Muscle layer of duodenum (tissue), 2 donors: ENCODE data around the gene TM6SF1.
"Not testable (repeated sequence)": the region's sequence is repeated elsewhere in the genome, so short reads cannot be mapped to it uniquely, and the experiment has no call there.

Source experiments
- H3K27ac ChIP-seq: one replicate; pipeline ENCODE4 v1.7.0; 2013; ENCODE audit warnings: mild to moderate bottlenecking, low read length
- H3K27me3 ChIP-seq: one replicate; pipeline ENCODE4 v1.7.0; 2013; ENCODE audit warnings: low read depth, mild to moderate bottlenecking, control low read depth, low read length
- H3K36me3 ChIP-seq, 2 donors: one replicate each; pipeline ENCODE4 v1.7.0; 2013; ENCODE audit warnings: low read length in 2 of 2, control low read depth in 1 of 2, mild to moderate bottlenecking in 1 of 2; ENCODE audit not compliant: insufficient read depth in 2 of 2, control insufficient read depth in 1 of 2
- H3K4me1 ChIP-seq, 2 donors: one replicate each; pipeline ENCODE4 v1.7.0; 2013; ENCODE audit warnings: low read length in 2 of 2, mild to moderate bottlenecking in 2 of 2, control low read depth in 1 of 2, moderate library complexity in 1 of 2; ENCODE audit not compliant: insufficient read depth in 2 of 2, control insufficient read depth in 1 of 2
- H3K4me3 ChIP-seq, 2 donors: one replicate each; pipeline ENCODE4 v1.7.0; 2013; ENCODE audit warnings: low read length in 2 of 2, low read depth in 1 of 2, mild to moderate bottlenecking in 1 of 2
- H3K9me3 ChIP-seq, 2 donors: one replicate each; pipeline ENCODE4 v1.7.0; 2013; ENCODE audit warnings: low read length in 2 of 2, control low read depth in 1 of 2, mild to moderate bottlenecking in 1 of 2; ENCODE audit not compliant: control insufficient read depth in 1 of 2
- donor health status: healthy.

TM6SF1 gene

DNA sequence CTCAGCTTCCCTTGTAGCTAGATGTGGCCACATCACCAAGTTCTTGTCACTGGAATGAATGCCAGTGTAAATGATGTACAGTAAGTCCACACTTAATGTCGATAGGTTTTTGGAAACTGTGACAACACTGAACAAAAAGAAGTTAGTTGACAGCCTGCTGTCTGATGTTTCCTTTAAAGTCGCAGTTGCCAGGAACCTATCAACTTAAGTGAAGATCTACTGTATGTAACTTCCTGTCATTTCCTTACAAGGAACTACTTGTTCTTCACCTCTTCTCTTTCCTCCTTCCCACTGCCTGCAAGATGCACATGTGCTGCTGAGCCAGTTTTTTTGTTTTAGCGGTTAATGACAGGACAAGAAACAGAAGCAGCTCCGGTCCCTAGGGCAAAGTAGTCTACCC is 55.6 kb downstream of the TM6SF1 start:
- Histone ChIP-seq H3K9me3 (peaks cover 0 to 23% of the 10 kb centered on the region in 2 donors), H3K36me3 (peaks cover 0 to 5% of the 10 kb centered on the region in 2 donors), H3K27ac (no peak overlapping the region), H3K4me1 (no peaks in the 10 kb centered on the region), H3K4me3 (no peak overlapping the region), H3K27me3 (no peaks in the 10 kb centered on the region)

DNA sequence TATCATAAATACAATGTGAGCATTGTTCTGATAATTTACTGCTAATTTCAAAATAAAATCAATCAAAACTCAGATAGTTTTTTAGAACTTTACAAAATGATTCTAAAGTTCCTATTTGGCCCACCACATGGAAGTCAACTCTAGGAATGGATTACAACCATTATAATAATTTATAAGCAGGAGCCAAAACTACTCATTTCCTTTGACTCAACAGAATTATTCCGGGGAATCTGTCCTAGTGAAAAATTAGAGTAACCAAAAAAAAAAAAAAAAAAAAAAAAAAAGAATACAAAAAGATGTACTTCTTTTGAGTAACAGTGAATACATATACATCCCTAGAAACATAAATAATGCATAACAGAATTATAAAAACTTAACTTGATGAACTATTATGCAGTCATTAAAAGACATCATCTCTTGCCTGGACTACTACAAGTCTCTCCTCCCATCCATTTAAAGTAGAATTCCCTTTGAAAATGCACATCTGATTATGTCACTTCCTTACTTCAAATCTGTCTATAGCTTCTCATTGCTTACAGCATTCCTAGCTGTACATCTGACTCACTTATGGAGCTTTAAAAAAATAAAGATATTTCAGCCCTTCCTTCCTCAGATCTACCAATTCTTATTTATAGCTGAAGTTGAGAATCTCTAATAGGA is 56.8 kb downstream of the TM6SF1 start:
- no peaks in the 10 kb centered on the region for H3K27me3 ChIP-seq

DNA sequence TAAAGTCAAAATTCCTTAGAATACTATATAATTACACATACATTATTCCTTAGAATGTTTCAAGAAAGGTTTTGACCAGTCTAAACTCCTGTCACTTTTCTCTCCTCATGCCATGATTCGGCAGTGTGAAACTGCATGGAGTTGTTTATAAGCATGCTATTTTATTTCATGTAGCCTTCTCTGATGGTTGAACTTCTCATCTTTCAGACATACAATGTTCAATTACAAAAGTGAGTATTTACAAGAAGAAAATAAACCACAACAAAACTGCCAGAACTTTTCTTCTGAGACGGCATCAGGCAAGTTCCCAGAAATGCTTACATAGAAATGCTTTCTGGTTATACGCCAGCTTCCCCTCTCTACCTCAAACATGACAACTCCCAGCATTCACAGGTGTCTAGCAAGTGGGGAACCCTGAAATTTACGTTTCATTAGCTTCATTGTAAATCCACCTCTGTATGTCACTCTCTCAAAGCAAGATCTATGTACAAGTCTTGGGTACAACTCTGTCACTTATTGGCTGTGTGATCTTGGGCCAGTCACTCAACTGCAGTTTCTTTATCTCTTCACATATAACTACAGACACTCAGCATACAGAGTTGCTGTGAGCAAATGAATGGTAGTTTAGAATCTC is 57.4 kb downstream of the TM6SF1 start:
- Histone ChIP-seq H3K27me3 (no peaks in the 10 kb centered on the region), H3K27ac (no peak overlapping the region), H3K9me3 (peaks cover 0 to 23% of the 10 kb centered on the region in 2 donors), H3K4me1 (no peaks in the 10 kb centered on the region), H3K36me3 (peaks cover 0 to 5% of the 10 kb centered on the region in 2 donors), H3K4me3 (no peak overlapping the region)

More for the DNA sequence above, 56.8 kb downstream of the TM6SF1 start:
- Histone ChIP-seq H3K4me3 (no peak overlapping the region), H3K36me3 (peaks cover 0 to 5% of the 10 kb centered on the region in 2 donors), H3K4me1 (no peaks in the 10 kb centered on the region), H3K9me3 (peaks cover 0 to 23% of the 10 kb centered on the region in 2 donors), H3K27ac (no peak overlapping the region)

DNA sequence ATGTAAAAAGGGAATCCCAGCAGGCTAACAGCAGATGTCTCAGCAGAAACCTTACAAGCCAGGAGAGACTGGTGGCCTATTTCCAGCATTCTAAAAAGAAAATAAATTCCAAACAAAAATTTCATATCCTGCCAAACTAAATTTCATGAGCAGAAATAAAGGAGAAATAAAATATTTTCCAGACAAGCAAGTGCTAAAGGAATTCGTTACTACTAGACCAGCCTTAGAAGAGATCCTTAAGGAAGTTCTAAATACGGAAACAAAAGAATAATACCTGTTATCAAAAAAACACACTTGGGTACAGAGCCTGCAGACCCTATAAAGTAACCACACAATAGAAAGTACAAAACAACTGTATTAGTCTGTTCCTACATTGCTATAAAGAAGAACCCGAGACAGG is 58.8 kb downstream of the TM6SF1 start:
- Histone ChIP-seq H3K4me1 (no peaks in the 10 kb centered on the region), H3K36me3 (peaks cover 0 to 5% of the 10 kb centered on the region in 2 donors), H3K27ac (no peak overlapping the region), H3K27me3 (no peaks in the 10 kb centered on the region), H3K9me3 (peaks cover 0 to 23% of the 10 kb centered on the region in 2 donors), H3K4me3 (no peak overlapping the region)

DNA sequence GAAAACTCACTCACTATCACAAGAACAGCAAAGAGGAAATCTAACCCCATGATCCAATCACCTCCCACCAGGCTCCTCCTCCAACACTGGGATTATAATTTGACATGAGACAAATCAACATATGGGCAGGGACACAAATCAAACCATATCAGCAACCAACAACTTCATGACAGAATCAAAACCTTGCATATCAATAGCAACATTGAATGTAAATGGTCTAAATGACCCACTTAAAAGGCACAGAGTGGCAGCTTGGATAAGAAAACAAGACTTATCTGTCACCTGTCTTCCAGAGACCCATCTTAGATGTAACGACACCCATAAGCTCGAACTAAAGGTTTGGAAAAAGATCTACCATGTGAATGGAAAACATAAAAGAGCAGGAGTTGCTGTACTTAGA is 59.4 kb downstream of the TM6SF1 start:
- Histone ChIP-seq H3K9me3 (peaks cover 0 to 23% of the 10 kb centered on the region in 2 donors), H3K36me3 (peaks cover 0 to 5% of the 10 kb centered on the region in 2 donors), H3K27ac (no peak overlapping the region), H3K27me3 (no peaks in the 10 kb centered on the region), H3K4me1 (no peaks in the 10 kb centered on the region), H3K4me3 (no peak overlapping the region)

DNA sequence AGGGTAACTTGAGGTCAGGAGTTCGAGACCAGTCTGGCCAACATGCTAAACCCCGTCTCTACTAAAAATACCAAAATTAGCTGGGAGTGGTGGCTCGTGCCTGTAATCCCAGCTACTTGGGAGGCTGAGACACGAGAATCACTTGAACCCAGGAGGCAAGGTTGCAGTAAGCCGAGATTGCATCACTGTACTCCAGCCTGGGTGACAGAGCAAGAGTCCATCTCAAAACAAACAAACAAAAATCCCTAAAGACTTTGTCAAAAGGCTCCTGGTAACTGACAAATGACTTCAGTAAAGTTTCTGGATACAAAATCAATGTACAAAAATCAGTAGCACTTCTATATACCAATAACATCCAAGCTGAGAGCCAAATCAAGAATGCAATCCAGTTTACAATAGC is 62.1 kb downstream of the TM6SF1 start:
- H3K27me3 ChIP-seq, H3K4me1 ChIP-seq, H3K36me3 ChIP-seq, H3K27ac ChIP-seq, H3K4me3 ChIP-seq: not testable (repeated sequence)
- peaks cover 0 to 23% of the 10 kb centered on the region in 2 donors for H3K9me3 ChIP-seq

DNA sequence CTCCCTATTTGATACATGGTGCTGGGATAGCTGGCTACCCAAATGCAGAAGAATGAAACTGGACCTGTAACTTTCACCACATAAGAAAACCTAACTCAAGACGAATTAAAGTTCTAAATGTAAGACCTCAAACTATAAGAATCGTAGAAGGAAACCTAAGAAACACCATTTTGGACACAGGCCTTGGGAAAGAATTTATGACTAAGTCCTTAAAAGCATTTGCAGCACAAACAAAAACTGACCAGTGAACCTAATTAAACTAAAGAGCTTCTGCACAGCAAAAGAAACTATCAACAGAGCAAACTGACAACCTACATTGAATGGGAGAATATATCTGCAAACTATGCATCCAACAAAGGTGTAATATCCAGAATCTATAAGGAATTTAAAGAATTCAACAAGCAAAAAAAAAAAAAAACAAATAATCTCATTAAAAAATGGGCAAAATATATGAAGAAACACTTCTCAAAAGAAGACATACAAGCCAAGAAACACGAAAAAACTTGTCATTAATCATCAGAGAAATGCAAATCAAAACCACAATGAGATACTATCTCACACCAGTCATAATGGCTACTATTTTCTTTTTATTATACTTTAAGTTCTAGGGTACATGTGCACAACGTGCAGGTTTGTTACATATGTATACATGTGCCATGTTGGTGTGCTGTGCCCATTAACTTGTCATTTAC is 63.2 kb downstream of the TM6SF1 start:
- Histone ChIP-seq H3K27me3 (no peaks in the 10 kb centered on the region), H3K4me1 (no peaks in the 10 kb centered on the region), H3K27ac (no peak overlapping the region), H3K9me3 (peaks cover 0 to 19% of the 10 kb centered on the region in 2 donors), H3K4me3 (no peak overlapping the region), H3K36me3 (no peaks in the 10 kb centered on the region)

DNA sequence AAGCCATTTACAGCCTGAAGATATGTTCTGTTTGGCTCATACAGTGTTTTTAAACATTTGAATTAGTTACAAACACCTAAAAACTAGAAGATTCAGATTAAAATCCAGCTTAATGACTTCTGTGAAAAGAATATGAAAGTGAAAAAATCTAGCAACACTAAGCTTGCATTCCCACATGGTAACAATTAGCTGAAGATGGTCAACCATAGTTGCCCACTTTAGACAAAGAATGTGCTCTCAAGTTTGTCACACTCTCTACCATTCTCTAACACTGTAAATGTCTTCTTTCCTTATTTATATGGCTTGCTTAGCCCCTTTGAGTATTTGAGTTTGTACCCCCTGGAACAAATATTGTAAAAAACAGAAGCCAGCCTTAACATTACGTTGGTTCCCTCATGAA is 67.4 kb downstream of the TM6SF1 start:
- H3K9me3 ChIP-seq, result no peaks in the 10 kb centered on the region
- no peaks in the 10 kb centered on the region for H3K36me3 ChIP-seq
- H3K27ac ChIP-seq, result no peak overlapping the region
- H3K4me1 ChIP-seq, result no peaks in the 10 kb centered on the region
- no peak overlapping the region for H3K4me3 ChIP-seq
- no peaks in the 10 kb centered on the region for H3K27me3 ChIP-seq

DNA sequence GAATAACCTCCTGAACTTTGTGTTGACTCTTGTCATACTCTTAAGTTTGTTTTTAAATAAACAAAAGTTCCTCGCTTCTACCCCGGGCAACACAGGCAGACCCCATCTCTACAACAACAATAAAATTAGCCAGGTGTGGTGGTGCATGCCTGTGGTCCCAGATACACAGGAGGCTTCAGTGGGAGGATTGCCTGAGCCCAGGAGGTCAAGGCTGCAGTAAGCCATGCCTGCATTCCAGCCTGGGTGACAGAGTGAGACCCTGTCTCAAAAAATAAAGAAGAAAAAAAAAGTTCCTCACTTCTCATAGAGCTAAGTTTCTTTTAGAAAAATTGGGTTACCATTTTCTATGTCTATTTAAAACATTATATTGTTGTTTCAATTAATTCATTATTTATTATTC is 70.9 kb downstream of the TM6SF1 start:
- Histone ChIP-seq H3K27me3 (no peaks in the 10 kb centered on the region), H3K9me3 (no peaks in the 10 kb centered on the region), H3K4me1 (no peaks in the 10 kb centered on the region), H3K36me3 (no peaks in the 10 kb centered on the region), H3K4me3 (no peak overlapping the region), H3K27ac (no peak overlapping the region)

DNA sequence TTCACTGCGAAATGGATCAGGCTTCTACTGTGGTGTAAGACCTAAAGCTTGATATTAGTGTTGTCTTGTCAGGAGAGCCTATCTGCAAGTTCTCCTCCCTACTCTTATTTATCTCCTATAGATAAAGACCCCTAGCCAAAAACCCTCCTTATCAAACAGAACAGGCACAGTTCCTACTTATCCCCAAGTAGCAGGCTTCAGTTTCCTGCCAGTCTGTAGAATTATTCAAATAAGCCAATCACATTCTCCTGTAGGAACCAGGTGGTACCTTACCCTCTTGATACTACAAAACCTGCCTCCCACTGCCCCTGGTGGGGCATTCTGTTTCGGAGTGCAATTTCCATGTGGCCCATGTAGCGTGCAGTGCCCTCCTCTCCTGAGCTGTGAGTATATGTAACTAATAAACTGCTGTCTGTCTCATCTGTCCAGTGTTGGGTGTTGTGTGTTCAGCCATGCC is 71.5 kb downstream of the TM6SF1 start:
- Histone ChIP-seq H3K4me3 (no peak overlapping the region), H3K27ac (no peak overlapping the region), H3K9me3 (no peaks in the 10 kb centered on the region), H3K36me3 (no peaks in the 10 kb centered on the region), H3K27me3 (no peaks in the 10 kb centered on the region), H3K4me1 (no peaks in the 10 kb centered on the region)

DNA sequence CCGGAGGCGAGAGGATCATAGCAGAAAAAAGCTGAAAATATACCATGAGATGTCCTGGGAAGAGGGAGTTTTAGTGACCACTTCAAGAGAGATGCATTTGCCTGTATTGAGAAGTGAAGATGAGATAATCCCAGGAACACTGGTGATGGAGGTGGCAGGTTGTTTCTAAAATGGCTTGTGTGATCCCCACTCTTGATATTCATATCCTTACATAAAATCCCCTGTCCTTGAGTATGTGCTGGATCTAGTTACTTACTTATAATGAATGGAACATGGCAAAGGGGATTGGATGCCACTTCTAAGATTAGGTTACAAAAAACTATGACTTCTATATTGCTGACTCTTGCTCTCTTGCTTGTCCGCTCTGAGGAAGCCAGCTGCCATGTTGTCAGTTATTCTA is 78.1 kb downstream of the TM6SF1 start:
- H3K4me3 ChIP-seq, result no peak overlapping the region
- no peaks in the 10 kb centered on the region for H3K36me3 ChIP-seq
- H3K27me3 ChIP-seq, result no peaks in the 10 kb centered on the region
- no peaks in the 10 kb centered on the region for H3K4me1 ChIP-seq
- H3K27ac ChIP-seq, result no peak overlapping the region
- H3K9me3 ChIP-seq, result no peaks in the 10 kb centered on the region
